Tibial artery (tissue), 4 donors: ENCODE measurements around the gene RAD18.

Source experiments
- DNase-seq, 2 donors: peaks; one replicate each; pipeline ENCODE4 v3.0.0-alpha.2; 2019
- H3K27ac ChIP-seq, 2 donors: fragments of 200-600 bp; sonication (generic) in 1 of 2; 1 replicate in 1 of 2; 2 replicates in 1 of 2; pipeline ENCODE4 v1.5.1; 2018 to 2019; ENCODE audit warnings: mild to moderate bottlenecking in 1 of 2
- H3K27me3 ChIP-seq, 2 donors: fragments of 200-600 bp; sonication (generic) in 1 of 2; one replicate each; pipeline versions ENCODE4 v1.5.1 to v1.6.0; 2016 to 2019
- H3K36me3 ChIP-seq, 3 donors: fragments of 200-600 bp; sonication (generic) in 2 of 3; one replicate each; pipeline ENCODE4 v1.5.1; 2016 to 2019; ENCODE audit warnings: mild to moderate bottlenecking in 2 of 3
- H3K4me1 ChIP-seq, 4 donors: fragments of 200-600 bp; sonication (generic) in 2 of 4; 1 replicate in 3 of 4; 2 replicates in 1 of 4; pipeline ENCODE4 v1.5.1; 2016 to 2019
- H3K4me3 ChIP-seq, 2 donors: fragments of 200-600 bp; sonication (generic) in 1 of 2; 1 replicate in 1 of 2; 2 replicates in 1 of 2; pipeline ENCODE4 v1.5.1; 2018 to 2019; ENCODE audit warnings: mild to moderate bottlenecking in 2 of 2
- H3K9me3 ChIP-seq, 3 donors: fragments of 200-600 bp; sonication (generic) in 1 of 3; one replicate each; pipeline ENCODE4 v1.5.1; 2016 to 2019
- intact Hi-C: fragments of 100-400 bp; cut with DNase I; formaldehyde crosslinking; loops from one replicate; pipeline ENCODE4 v1.15.0; 2023; ENCODE audit warnings: low total_unique reads
- TF ChIP-seq, protein P1 (sequence below), 2 experiments: fragments of 200-600 bp in 1 of 2; fragments of 450-650 bp in 1 of 2; IDR thresholded peaks; one replicate each; pipeline ENCODE4 v1.5.1; 2017 to 2019; ENCODE audit warnings: antibody characterized with exemption in 2 of 2, mild to moderate bottlenecking in 1 of 2, moderate library complexity in 1 of 2

RAD18 gene

DNA sequence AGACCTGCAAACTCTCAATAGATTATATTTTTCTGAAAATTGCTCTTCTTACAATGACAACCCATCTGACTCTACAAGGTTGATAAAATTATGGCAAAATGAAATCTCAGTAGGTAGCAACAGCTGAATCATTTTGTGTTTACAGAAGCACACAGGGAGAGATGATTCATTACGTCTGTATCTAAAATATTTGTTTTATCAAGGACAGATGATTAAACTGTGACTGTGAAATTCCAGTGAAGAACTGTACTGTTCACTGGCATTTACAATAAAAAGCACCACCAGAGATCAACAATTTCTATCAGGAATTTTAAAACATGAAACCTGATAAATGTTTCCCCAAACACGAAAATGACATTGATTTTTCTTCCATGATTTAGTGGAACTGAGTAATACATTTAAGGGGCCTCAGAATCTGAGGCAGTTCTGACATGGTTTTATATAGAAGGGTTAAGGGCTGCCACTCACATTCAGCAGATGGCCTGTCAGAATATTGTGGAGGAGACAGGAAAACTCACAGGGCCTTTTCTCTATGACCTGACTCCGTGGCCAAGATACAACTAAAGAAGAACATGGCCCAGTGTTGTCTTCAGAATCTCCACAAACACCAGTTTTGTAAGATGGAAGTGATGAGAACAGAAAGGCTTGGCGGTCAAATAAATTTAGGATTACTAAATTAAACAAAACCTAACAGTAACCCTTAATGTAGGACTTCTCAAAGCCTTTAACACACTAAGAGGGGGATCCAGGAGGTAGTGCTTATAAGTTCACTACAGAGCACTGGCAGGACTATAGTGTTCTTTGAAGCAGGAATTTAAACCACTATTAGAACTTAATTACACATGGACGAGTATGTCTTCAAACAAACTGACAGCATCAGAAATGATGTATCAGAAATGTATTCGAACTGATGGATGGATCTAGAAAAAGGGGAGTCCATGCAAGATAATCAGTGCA lies 25.9 kb downstream of the RAD18 start:
- Histone ChIP-seq H3K36me3 (peaks cover 14 to 18% (median 16%) of the 10 kb centered on the region in 3 donors), H3K4me3 (no peak overlapping the region), H3K27me3 (no peaks in the 10 kb centered on the region), H3K4me1 (peaks cover 0 to 5% (median 0%) of the 10 kb centered on the region in 4 donors), H3K27ac (no peak overlapping the region), H3K9me3 (no peaks in the 10 kb centered on the region)
- intact Hi-C loops = no loop called here
- TF ChIP-seq, protein P1, sequence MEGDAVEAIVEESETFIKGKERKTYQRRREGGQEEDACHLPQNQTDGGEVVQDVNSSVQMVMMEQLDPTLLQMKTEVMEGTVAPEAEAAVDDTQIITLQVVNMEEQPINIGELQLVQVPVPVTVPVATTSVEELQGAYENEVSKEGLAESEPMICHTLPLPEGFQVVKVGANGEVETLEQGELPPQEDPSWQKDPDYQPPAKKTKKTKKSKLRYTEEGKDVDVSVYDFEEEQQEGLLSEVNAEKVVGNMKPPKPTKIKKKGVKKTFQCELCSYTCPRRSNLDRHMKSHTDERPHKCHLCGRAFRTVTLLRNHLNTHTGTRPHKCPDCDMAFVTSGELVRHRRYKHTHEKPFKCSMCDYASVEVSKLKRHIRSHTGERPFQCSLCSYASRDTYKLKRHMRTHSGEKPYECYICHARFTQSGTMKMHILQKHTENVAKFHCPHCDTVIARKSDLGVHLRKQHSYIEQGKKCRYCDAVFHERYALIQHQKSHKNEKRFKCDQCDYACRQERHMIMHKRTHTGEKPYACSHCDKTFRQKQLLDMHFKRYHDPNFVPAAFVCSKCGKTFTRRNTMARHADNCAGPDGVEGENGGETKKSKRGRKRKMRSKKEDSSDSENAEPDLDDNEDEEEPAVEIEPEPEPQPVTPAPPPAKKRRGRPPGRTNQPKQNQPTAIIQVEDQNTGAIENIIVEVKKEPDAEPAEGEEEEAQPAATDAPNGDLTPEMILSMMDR (IDR thresholded peaks at IDR 0.05) = no peak
- DNase-seq = no peak

DNA sequence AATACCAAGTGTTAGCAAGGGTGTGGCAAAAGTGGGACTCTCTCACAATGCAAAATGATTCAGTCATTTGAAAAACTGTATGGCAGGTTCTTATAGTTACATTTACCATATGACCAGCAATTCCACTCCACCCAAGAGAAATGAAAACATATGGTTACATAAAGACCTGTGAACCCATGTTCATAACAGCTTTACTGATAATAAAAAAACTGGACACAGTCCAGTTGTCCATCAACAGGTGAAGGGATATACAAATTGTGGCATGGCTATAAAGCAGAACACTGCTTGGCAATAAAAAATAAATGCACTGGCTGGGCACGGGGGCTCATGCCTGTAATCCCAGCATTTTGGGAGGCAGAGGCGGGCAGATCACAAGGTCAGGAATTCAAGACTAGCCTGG lies 30.8 kb downstream of the RAD18 start:
- H3K36me3 ChIP-seq = peaks cover 0 to 6% (median 0%) of the 10 kb centered on the region in 3 donors
- H3K9me3 ChIP-seq = no peaks in the 10 kb centered on the region
- TF ChIP-seq, protein P1 (IDR thresholded peaks at IDR 0.05) = no peak
- H3K4me1 ChIP-seq = peaks cover 0 to 4% (median 0%) of the 10 kb centered on the region in 4 donors
- H3K27ac ChIP-seq = no peak overlapping the region
- no peak overlapping the region for H3K4me3 ChIP-seq
- no peaks in the 10 kb centered on the region for H3K27me3 ChIP-seq
- no peak for DNase-seq
- intact Hi-C loops = no loop called here

DNA sequence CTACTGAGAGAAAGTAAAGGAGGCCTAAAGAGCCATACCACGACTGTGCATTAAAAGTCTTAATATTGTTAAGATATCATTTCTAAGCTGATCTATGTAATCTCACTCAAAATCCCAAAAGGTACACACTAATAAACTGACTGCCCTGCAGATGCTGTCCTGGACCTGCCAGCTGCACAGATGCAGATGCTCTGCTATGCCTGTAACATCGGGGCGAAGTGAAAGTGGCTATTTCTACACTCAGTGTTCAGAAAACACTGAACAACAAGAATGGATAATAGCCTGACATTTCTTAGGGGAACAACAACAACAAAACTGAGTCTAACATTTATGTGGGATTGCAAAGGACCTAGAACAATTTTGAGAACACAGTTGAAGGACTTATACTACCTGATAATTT lies 31.9 kb downstream of the RAD18 start:
- DNase-seq = no peak
- Histone ChIP-seq H3K27me3 (no peaks in the 10 kb centered on the region), H3K27ac (no peak overlapping the region), H3K4me1 (no peaks in the 10 kb centered on the region), H3K36me3 (peaks cover 0 to 6% (median 0%) of the 10 kb centered on the region in 3 donors), H3K4me3 (no peak overlapping the region), H3K9me3 (no peaks in the 10 kb centered on the region)
- intact Hi-C loops = no loop called here
- TF ChIP-seq, protein P1 (IDR thresholded peaks at IDR 0.05) = no peak

DNA sequence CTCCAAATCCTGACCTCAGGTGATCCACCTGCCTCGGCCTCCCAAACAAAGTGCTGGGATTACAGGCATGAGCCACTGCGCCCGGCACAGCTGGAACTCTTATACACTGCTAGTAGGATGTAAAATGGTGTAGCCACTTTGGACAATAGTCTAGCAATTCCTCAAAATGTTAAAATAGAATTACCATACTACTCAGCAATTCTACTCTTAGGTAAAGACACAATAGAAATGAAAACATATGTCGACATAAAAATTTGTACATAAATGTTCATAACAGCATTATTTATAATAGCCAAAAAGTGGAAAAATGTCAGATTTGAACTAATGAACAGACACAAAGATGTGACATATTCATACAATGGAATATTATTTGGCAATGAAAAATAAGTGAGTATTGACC lies 33.4 kb downstream of the RAD18 start:
- TF ChIP-seq, protein P1 (IDR thresholded peaks at IDR 0.05) = no peak
- no peaks in the 10 kb centered on the region for H3K9me3 ChIP-seq
- H3K36me3 ChIP-seq = no peaks in the 10 kb centered on the region
- intact Hi-C loops = no loop called here
- H3K27me3 ChIP-seq = no peaks in the 10 kb centered on the region
- no peak overlapping the region for H3K27ac ChIP-seq
- H3K4me3 ChIP-seq = no peak overlapping the region
- H3K4me1 ChIP-seq = no peaks in the 10 kb centered on the region
- DNase-seq = no peak

DNA sequence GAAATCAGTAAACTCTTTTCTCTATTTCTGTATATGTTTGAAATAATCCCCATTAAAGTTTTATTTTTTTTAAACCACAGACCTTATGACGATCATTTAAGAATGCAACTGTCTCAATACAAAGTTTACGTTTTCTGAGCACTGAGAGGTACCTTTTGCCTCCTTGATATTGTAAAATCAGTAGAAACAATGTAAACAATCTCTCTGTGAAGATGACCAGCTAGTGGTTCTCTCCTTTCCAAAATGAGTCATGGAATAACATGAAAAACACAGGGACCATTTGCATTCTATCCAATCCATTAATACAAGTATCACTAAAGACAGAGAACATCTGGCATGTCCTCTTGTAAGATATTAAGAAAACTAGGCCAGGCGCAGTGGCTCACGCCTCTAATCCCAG lies 48.8 kb downstream of the RAD18 start:
- Histone ChIP-seq H3K4me1 (no peaks in the 10 kb centered on the region), H3K27me3 (no peaks in the 10 kb centered on the region), H3K4me3 (no peak overlapping the region), H3K9me3 (no peaks in the 10 kb centered on the region), H3K27ac (no peak overlapping the region), H3K36me3 (no peaks in the 10 kb centered on the region)
- TF ChIP-seq, protein P1 (IDR thresholded peaks at IDR 0.05) = no peak
- DNase-seq = no peak
- intact Hi-C loops = no loop called here
